IMR-90 (cell line): Measurements from ENCODE around the gene GRIPAP1. TPM values are rescaled to one million over a fixed set of nuclear protein-coding genes. Genes with fewer than 3 reads are reported as not detected.

Experiments used
- ATAC-seq: fragments of 200-7000 bp; cut with Tn5 transposase; 2 replicates; pipeline ENCODE4 v1.9.1; 2020; ENCODE audit warnings: low read depth, mild to moderate bottlenecking, moderate library complexity
- BruUV-seq: library from RNA; stranded (reverse); fragments of 400-500 nt; replicated peaks from 2 replicates; lab custom pipeline; 2021; lab: Mats Ljungman, UMichigan
- CTCF ChIA-PET: fragments of 300-600 bp; formaldehyde crosslinking; extraction: SDS; loops from one replicate; lab custom pipeline; 2021; ENCODE audit warnings: antibody characterized with exemption; lab: Yijun Ruan, JAX
- POLR2A ChIA-PET: fragments of 300-600 bp; sonication (Branson Sonifier 250); formaldehyde crosslinking; loops from one replicate; lab custom pipeline; 2022; ENCODE audit warnings: antibody characterized with exemption; ENCODE audit not compliant: unreplicated experiment; lab: Charles Lee
- DNase-seq: peaks from one replicate; pipeline ENCODE4 v3.0.0; 2013
- H2AFZ ChIP-seq: replicated peaks from 2 replicates; pipeline ENCODE3; 2013; ENCODE audit warnings: low read length, mild to moderate bottlenecking; ENCODE audit not compliant: poor library complexity
- H2AK5ac ChIP-seq: 2 replicates; pipeline ENCODE4 v1.6.1; 2013; ENCODE audit warnings: low read depth, low read length, inconsistent platforms
- H2AK9ac ChIP-seq: replicated peaks from 2 replicates; pipeline ENCODE3; 2013; ENCODE audit warnings: mild to moderate bottlenecking, low read depth, low read length, moderate library complexity; ENCODE audit not compliant: poor library complexity
- H2BK120ac ChIP-seq: 2 replicates; pipeline ENCODE4 v1.6.1; 2013; ENCODE audit warnings: low read depth, low read length, inconsistent platforms
- H2BK15ac ChIP-seq: 3 replicates; pipeline ENCODE4 v1.6.1; 2013; ENCODE audit warnings: low read depth, low read length, inconsistent platforms
- H2BK20ac ChIP-seq: 2 replicates; pipeline ENCODE4 v1.6.1; 2013; ENCODE audit warnings: low read depth, mild to moderate bottlenecking, inconsistent platforms, low read length, moderate library complexity
- H2BK5ac ChIP-seq: 2 replicates; pipeline ENCODE4 v1.6.1; 2013; ENCODE audit warnings: mild to moderate bottlenecking, low read depth, low read length, inconsistent platforms; ENCODE audit not compliant: poor library complexity, severe bottlenecking
- H3K14ac ChIP-seq: replicated peaks from 2 replicates; pipeline ENCODE4 v1.6.1; 2013; ENCODE audit warnings: low read depth, low read length, inconsistent platforms
- H3K18ac ChIP-seq: 2 replicates; pipeline ENCODE4 v1.6.1; 2013; ENCODE audit warnings: low read depth, low read length, control low read depth
- H3K23ac ChIP-seq: 2 replicates; pipeline ENCODE4 v1.6.1; 2013; ENCODE audit warnings: low read depth, low read length, inconsistent platforms
- H3K27ac ChIP-seq: 2 replicates; pipeline ENCODE4 v1.5.1; 2013; ENCODE audit warnings: mild to moderate bottlenecking, control low read depth, low read length; ENCODE audit not compliant: insufficient read depth
- H3K27me3 ChIP-seq: 2 replicates; pipeline ENCODE4 v1.6.1; 2013; ENCODE audit warnings: low read length; ENCODE audit not compliant: control insufficient read depth, insufficient read depth
- H3K36me3 ChIP-seq: 2 replicates; pipeline ENCODE4 v1.6.1; 2013; ENCODE audit warnings: low read length, mixed read lengths; ENCODE audit not compliant: control insufficient read depth, insufficient read depth
- H3K4ac ChIP-seq: 2 replicates; pipeline ENCODE4 v1.6.1; 2013; ENCODE audit warnings: low read depth, low read length, inconsistent platforms
- H3K4me1 ChIP-seq: 2 replicates; pipeline ENCODE4 v1.6.1; 2013; ENCODE audit warnings: low read length, mixed read lengths; ENCODE audit not compliant: control insufficient read depth, insufficient read depth
- H3K4me2 ChIP-seq: 2 replicates; pipeline ENCODE4 v1.6.1; 2013; ENCODE audit warnings: low read depth, mild to moderate bottlenecking, control low read depth, low read length, moderate library complexity
- H3K4me3 ChIP-seq: 2 replicates; pipeline ENCODE4 v1.5.1; 2013; ENCODE audit warnings: low read depth, mild to moderate bottlenecking, control low read depth, low read length, moderate library complexity; ENCODE audit not compliant: insufficient read depth
- H3K56ac ChIP-seq: 2 replicates; pipeline ENCODE4 v1.6.1; 2013; ENCODE audit warnings: low read length, inconsistent platforms; ENCODE audit not compliant: insufficient read depth; ENCODE audit errors: extremely low read depth
- H3K79me1 ChIP-seq, 2 experiments: 2 replicates each; pipeline ENCODE4 v1.6.1; 2013; ENCODE audit warnings: low read length in 2 of 2, inconsistent platforms in 1 of 2, low read depth in 1 of 2
- H3K9ac ChIP-seq: 2 replicates; pipeline ENCODE4 v1.6.1; 2013; ENCODE audit warnings: low read depth, low read length, control low read depth
- H3K9me1 ChIP-seq: 2 replicates; pipeline ENCODE4 v1.6.1; 2013; ENCODE audit warnings: low read length, inconsistent platforms; ENCODE audit not compliant: insufficient read depth
- H3K9me3 ChIP-seq: 2 replicates; pipeline ENCODE4 v1.6.1; 2013; ENCODE audit warnings: low read length; ENCODE audit not compliant: control insufficient read depth, insufficient read depth
- H4K20me1 ChIP-seq: 2 replicates; pipeline ENCODE4 v1.6.1; 2013; ENCODE audit warnings: low read length, inconsistent platforms; ENCODE audit not compliant: insufficient read depth
- H4K5ac ChIP-seq: 2 replicates; pipeline ENCODE4 v1.6.1; 2013; ENCODE audit warnings: mild to moderate bottlenecking, low read depth, low read length, control low read depth
- H4K8ac ChIP-seq, 2 experiments: 2 replicates each; pipeline ENCODE4 v1.6.1; 2013; ENCODE audit warnings: low read depth in 2 of 2, low read length in 2 of 2, control low read depth in 1 of 2, inconsistent platforms in 1 of 2
- H4K91ac ChIP-seq: 2 replicates; pipeline ENCODE4 v1.6.1; 2013; ENCODE audit warnings: low read depth, low read length, inconsistent platforms; ENCODE audit not compliant: insufficient read depth
- BHLHE40 ChIP-seq: fragments of 150-350 bp; IDR thresholded peaks from 2 replicates; pipeline ENCODE4 v1.6.1; 2016; ENCODE audit warnings: mild to moderate bottlenecking, low read depth, low read length
- MAFK ChIP-seq: IDR thresholded peaks from 2 replicates; pipeline ENCODE4 v1.6.1; 2012; ENCODE audit warnings: low read depth, low read length, improper control_type of control experiment
- MAZ ChIP-seq: IDR thresholded peaks from 2 replicates; pipeline ENCODE4 v1.6.1; 2012; ENCODE audit warnings: low read depth, mild to moderate bottlenecking, low read length, improper control_type of control experiment, moderate library complexity, borderline replicate concordance
- MXI1 ChIP-seq: IDR thresholded peaks from 2 replicates; pipeline ENCODE4 v1.6.1; 2012; ENCODE audit warnings: low read depth, mild to moderate bottlenecking, low read length, moderate library complexity, borderline replicate concordance
- NFE2L2 ChIP-seq: fragments of 150-350 bp; IDR thresholded peaks from 2 replicates; pipeline ENCODE4 v1.6.1; 2016; ENCODE audit warnings: low read depth, mild to moderate bottlenecking, low read length
- SMC3 ChIP-seq: fragments of 150-350 bp; IDR thresholded peaks from 2 replicates; pipeline ENCODE4 v1.6.1; 2016; ENCODE audit warnings: low read depth, mild to moderate bottlenecking, antibody characterized with exemption, low read length, moderate library complexity
- dilution Hi-C: fragments of 300-500 bp; cut with HindIII; formaldehyde crosslinking; loops from one replicate; pipeline ENCODE4 v1.14.3; 2018; ENCODE audit warnings: low sequenced_read_pairs; ENCODE audit not compliant: unreplicated experiment
- in situ Hi-C: fragments of 300-500 bp; cut with MboI; formaldehyde crosslinking; loops from 3 replicates; pipeline ENCODE4 v1.14.3; 2019; ENCODE audit warnings: low sequenced_read_pairs, inconsistent platforms, mixed read lengths
- intact Hi-C: fragments of 100-400 bp; cut with micrococcal nuclease; formaldehyde crosslinking; loops from 2 replicates; pipeline ENCODE4 v1.10.0; 2022
- polyA plus RNA-seq, 3 experiments: library from polyadenylated mRNA; depleted of rRNA; stranded (reverse); fragments of >200 nt; gene quantifications; 2 replicates each; pipeline ENCODE4 v1.2.3, GENCODE V29; 2012; ENCODE audit warnings: low replicate concordance in 1 of 3
- total RNA-seq: library from RNA; depleted of rRNA; stranded (reverse); fragments of >200 nt; gene quantifications from 2 replicates; pipeline ENCODE4 v1.2.3, GENCODE V29; 2012

Gene GRIPAP1
- total and polyA plus RNA-seq, 2 of the 4 experiments (the other 2 are of a cell fraction), result 17.9 to 25.0 TPM

- in situ Hi-C loops (no loop called here), dilution Hi-C loops (no loop called here), intact Hi-C loops (no loop called here)
- H3K56ac ChIP-seq, result no peak overlapping the region
- no peak overlapping the region for H2AFZ ChIP-seq
- no peak overlapping the region for H3K9ac ChIP-seq
- DNase-seq, result no peak
- no peak overlapping the region for H3K4me3 ChIP-seq
- no peak for ATAC-seq
- H2BK120ac ChIP-seq, result no peak overlapping the region
- no peak overlapping the region for H3K4ac ChIP-seq
- H3K18ac ChIP-seq, result no peak overlapping the region
- H3K27ac ChIP-seq, result no peak overlapping the region
- H2BK20ac ChIP-seq, result no peak overlapping the region
- H3K14ac ChIP-seq, result no peak overlapping the region
- no peak overlapping the region for H2AK9ac ChIP-seq
- TF ChIP-seq SMC3 (no peak), NFE2L2 (no peak), MXI1 (no peak), MAFK (no peak), MAZ (no peak), BHLHE40 (no peak)
- BruUV-seq, result no TSS peak
- H3K79me1 ChIP-seq, result peaks cover 0 to 6% of the 10 kb centered on the region in 2 experiments; a peak in 1 of 4 replicates
- H4K8ac ChIP-seq, result no peak overlapping the region
- POLR2A ChIA-PET, result no interaction called here
- H3K9me1 ChIP-seq, result no peaks in the 10 kb centered on the region
- no peak overlapping the region for H3K4me2 ChIP-seq
- H3K23ac ChIP-seq, result no peak overlapping the region
- no peak overlapping the region for H2BK15ac ChIP-seq
- CTCF ChIA-PET, result no interaction called here
- no peak overlapping the region for H4K5ac ChIP-seq
- no peaks in the 10 kb centered on the region for H3K9me3 ChIP-seq
- no peak overlapping the region for H2AK5ac ChIP-seq
- no peaks in the 10 kb centered on the region for H4K20me1 ChIP-seq
- H3K36me3 ChIP-seq, result peaks cover 21% of the 10 kb centered on the region; the same call in 1 of the 2 replicates
- no peak overlapping the region for H4K91ac ChIP-seq
- no peaks in the 10 kb centered on the region for H3K4me1 ChIP-seq
- no peaks in the 10 kb centered on the region for H3K27me3 ChIP-seq
- no peak overlapping the region for H2BK5ac ChIP-seq
These were observed 9.7 kb downstream of the GRIPAP1 start for GRCh38 chrX:48992341-48992740.
